ENCODE results near the gene PPARA. TPM values are rescaled to one million over a fixed set of nuclear protein-coding genes. Genes with fewer than 3 reads are reported as not detected.
A peak's percentile ranks its signal among the peaks of the same experiment; 100 is the strongest.

The PPARA gene
- total and polyA plus RNA-seq, 2 of the 4 experiments (the other 2 are of a cell fraction) = 3.1 to 7.0 TPM

GRCh38 chr22:46149512-46150033 lies 753 bp upstream of the PPARA start:
- no peak overlapping the region for H3K56ac ChIP-seq (ENCODE audit: extremely low read depth, insufficient read depth, low read length)
- no TSS peak for BruUV-seq (replicated peaks)
- no peak overlapping the region; the same call in 2 of the 3 replicates for H2BK15ac ChIP-seq (ENCODE audit: low read depth, low read length)
- peak overlapping the region; percentile 71 for H3K9ac ChIP-seq (ENCODE audit: low read depth, low read length)
- DNase-seq = no peak
- ChIA-PET POLR2A (ENCODE audit: unreplicated experiment) (no interaction called here), CTCF (interaction anchor here (0.5 kb wide), 2 partner anchors 71 to 121 kb away, joined by 3 read pairs; no protein-coding TSS in a partner anchor)
- H2BK20ac ChIP-seq (ENCODE audit: low read depth, low read length) = no peak overlapping the region
- H2AK9ac ChIP-seq (replicated peaks; ENCODE audit: low read depth, low read length, poor library complexity) = peak overlapping the region; percentile 96
- WGBS, 2 experiments (ENCODE audit: extremely low coverage in 2 of 2, insufficient read length in 1 of 2) = 0% methylated on average over 4 of the region's 39 CpGs; no CpG with 5 or more reads in 1 of the 2 experiments
- peak overlapping the region; percentile 63; the same call in 1 of the 2 replicates for H3K23ac ChIP-seq (ENCODE audit: low read depth, low read length)
- H2BK120ac ChIP-seq (ENCODE audit: low read depth, low read length) = peak overlapping the region; percentile 39; the same call in 1 of the 2 replicates
- in situ Hi-C loops (cut with MboI; ENCODE audit: low sequenced_read_pairs) = loop anchor here (25.0 kb wide), 1 partner anchor 388 kb away; the partner anchor contains the start of gene CELSR1
- dilution Hi-C loops (cut with HindIII; ENCODE audit: low sequenced_read_pairs, unreplicated experiment) = no loop called here
- no peak overlapping the region for H4K5ac ChIP-seq (ENCODE audit: low read depth, low read length)
- no peak overlapping the region for H2BK5ac ChIP-seq (ENCODE audit: low read depth, low read length, poor library complexity, severe bottlenecking)
- peak overlapping the region; percentile 85 for H3K4me3 ChIP-seq (ENCODE audit: insufficient read depth, low read depth, low read length)
- H3K4me1 ChIP-seq (ENCODE audit: control insufficient read depth, insufficient read depth, low read length) = peaks cover 3% of the 10 kb centered on the region
- no peak for ATAC-seq (ENCODE audit: low read depth)
- H3K27me3 ChIP-seq (ENCODE audit: control insufficient read depth, insufficient read depth, low read length) = peaks cover 47% of the 10 kb centered on the region
- H3K14ac ChIP-seq (replicated peaks; ENCODE audit: low read depth, low read length) = peak overlapping the region; percentile 58; the same call in 1 of the 2 replicates
- 0 out of 2 replicates have a peak, but pooled peaks cover 5% of the 10 kb centered on the region for H3K9me1 ChIP-seq (ENCODE audit: insufficient read depth, low read length)
- peak overlapping the region in 1 of 2 experiments; percentile 30; a peak in 1 of 4 replicates for H4K8ac ChIP-seq (ENCODE audit: low read depth in 2 of 2, low read length in 2 of 2)
- peak overlapping the region; percentile 75 for H3K4me2 ChIP-seq (ENCODE audit: low read depth, low read length)
- H4K91ac ChIP-seq (ENCODE audit: insufficient read depth, low read depth, low read length) = 0 out of 2 replicates have a peak overlapping the region, but pooled peaks have one; percentile 41
- H2AK5ac ChIP-seq (ENCODE audit: low read depth, low read length) = peak overlapping the region; percentile 20; the same call in 1 of the 2 replicates
- no peak overlapping the region; the same call in 1 of the 2 replicates for H3K27ac ChIP-seq (ENCODE audit: insufficient read depth, low read length)
- peak overlapping the region; percentile 99 for H2AFZ ChIP-seq (replicated peaks; ENCODE audit: low read length, poor library complexity)
- intact Hi-C loops (cut with micrococcal nuclease) = loop anchor here (2.0 kb wide), 2 partner anchors 79 to 117 kb away; no protein-coding TSS in a partner anchor
- no peak overlapping the region; the same call in 1 of the 2 replicates for H3K18ac ChIP-seq (ENCODE audit: low read depth, low read length)
- TF ChIP-seq SMC3 (IDR thresholded peaks at IDR 0.05; ENCODE audit: low read depth, low read length) (no peak), CEBPB (IDR thresholded peaks at IDR 0.05; ENCODE audit: low read depth, low read length) (no peak), MXI1 (IDR thresholded peaks at IDR 0.05; ENCODE audit: borderline replicate concordance, low read depth, low read length) (no peak)
- peaks cover 11% of the 10 kb centered on the region for H4K20me1 ChIP-seq (ENCODE audit: insufficient read depth, low read length)
- no peaks in the 10 kb centered on the region for H3K9me3 ChIP-seq (ENCODE audit: control insufficient read depth, insufficient read depth, low read length)
- peak overlapping the region; percentile 62 for H3K4ac ChIP-seq (ENCODE audit: low read depth, low read length)
- peaks cover 6% of the 10 kb centered on the region; the same call in 1 of the 2 replicates for H3K36me3 ChIP-seq (ENCODE audit: control insufficient read depth, insufficient read depth, low read length)
- H3K79me1 ChIP-seq (ENCODE audit: low read depth in 1 of 2, low read length in 2 of 2) = peaks cover 13 to 20% of the 10 kb centered on the region in 2 experiments

Data from IMR-90 (cell line).